Prostate gland (tissue), 2 donors: Measurements from ENCODE around the gene RSKR. TPM values are rescaled to one million over a fixed set of nuclear protein-coding genes. Genes with fewer than 3 reads are reported as not detected.

ENCODE experiments used
- DNase-seq: peaks from one replicate; pipeline ENCODE4 v3.0.0-alpha.2; 2019; ENCODE audit warnings: low spot score
- H3K27ac ChIP-seq, 2 donors: fragments of 200-600 bp; sonication (generic); 2 replicates each; pipeline ENCODE4 v1.5.1; 2017 to 2019
- H3K27me3 ChIP-seq: fragments of 200-600 bp; sonication (generic); replicated peaks from 2 replicates; pipeline ENCODE4 v1.5.1; 2019; ENCODE audit not compliant: insufficient read depth
- H3K36me3 ChIP-seq, 2 donors: fragments of 200-600 bp; sonication (generic); 1 replicate in 1 of 2; 2 replicates in 1 of 2; pipeline versions ENCODE4 v1.5.1 to v1.8.1; 2017 to 2019
- H3K4me1 ChIP-seq: fragments of 200-600 bp; sonication (generic); replicated peaks from 2 replicates; pipeline ENCODE4 v1.5.1; 2019
- H3K4me3 ChIP-seq, 2 donors: fragments of 200-600 bp; sonication (generic); 2 replicates each; pipeline ENCODE4 v1.5.1; 2017 to 2019
- H3K9me3 ChIP-seq: fragments of 200-600 bp; sonication (generic); 2 replicates; pipeline ENCODE4 v1.5.1; 2017
- POLR2A ChIP-seq: fragments of 450-650 bp; IDR thresholded peaks from one replicate; pipeline ENCODE4 v1.6.1; 2016; ENCODE audit warnings: antibody characterized with exemption, mild to moderate bottlenecking
- POLR2AphosphoS5 ChIP-seq: sonication (generic); formaldehyde crosslinking; IDR thresholded peaks from one replicate; pipeline ENCODE4 v1.6.1; 2017; ENCODE audit warnings: antibody characterized with exemption
- WGBS: methylation state at CpG from one replicate; pipeline ENCODE4 v1.1.5; 2018; 5-methylcytosine and 5-hydroxymethylcytosine counted together
- intact Hi-C: fragments of 100-400 bp; cut with DNase I; formaldehyde crosslinking; loops from one replicate; pipeline ENCODE4 v1.14.2; 2022
- total RNA-seq, 2 donors: library from RNA; depleted of rRNA; stranded (reverse); fragments of >200 nt; gene quantifications; one replicate each; pipeline ENCODE4 v1.1.0, GENCODE V29; 2016
- TF ChIP-seq, protein P1 (sequence below), 4 experiments: fragments of 200-600 bp in 2 of 4; fragments of 450-650 bp in 2 of 4; sonication (generic) in 2 of 4; IDR thresholded peaks; 1 replicate in 3 of 4; 2 replicates in 1 of 4; pipeline ENCODE4 v1.5.1; 2016 to 2019; ENCODE audit warnings: antibody characterized with exemption in 4 of 4, mild to moderate bottlenecking in 2 of 4, moderate library complexity in 2 of 4

Gene RSKR
- total RNA-seq, 2 donors from 2014 or later: 5.0 to 32.1 TPM

DNA sequence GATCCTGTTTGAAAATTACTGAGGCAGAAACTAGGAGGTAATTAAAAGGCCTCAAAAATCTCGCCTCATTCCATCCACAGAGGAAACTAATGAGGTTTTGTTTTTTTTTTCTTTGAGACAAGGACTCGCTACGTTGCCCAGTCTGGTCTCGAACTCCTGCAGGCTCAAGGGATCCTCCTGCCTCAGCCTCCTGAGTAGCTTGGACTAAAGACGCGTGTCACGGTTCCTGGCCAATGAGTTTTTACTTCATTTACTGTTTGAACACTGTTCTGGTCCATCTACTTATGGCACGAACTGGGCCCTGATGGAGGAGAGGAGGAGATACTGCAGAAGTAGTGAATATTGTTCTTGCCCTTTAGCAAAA lies 31.6 kb upstream of the RSKR start:
- H3K27me3 ChIP-seq: no peaks in the 10 kb centered on the region
- DNase-seq: no peak
- H3K9me3 ChIP-seq: no peaks in the 10 kb centered on the region
- H3K4me3 ChIP-seq: peak overlapping the region; percentile 91 to 93
- H3K4me1 ChIP-seq: no peaks in the 10 kb centered on the region
- 29% methylated on average over 8 of the region's 8 CpGs for WGBS
- TF ChIP-seq, protein P1, sequence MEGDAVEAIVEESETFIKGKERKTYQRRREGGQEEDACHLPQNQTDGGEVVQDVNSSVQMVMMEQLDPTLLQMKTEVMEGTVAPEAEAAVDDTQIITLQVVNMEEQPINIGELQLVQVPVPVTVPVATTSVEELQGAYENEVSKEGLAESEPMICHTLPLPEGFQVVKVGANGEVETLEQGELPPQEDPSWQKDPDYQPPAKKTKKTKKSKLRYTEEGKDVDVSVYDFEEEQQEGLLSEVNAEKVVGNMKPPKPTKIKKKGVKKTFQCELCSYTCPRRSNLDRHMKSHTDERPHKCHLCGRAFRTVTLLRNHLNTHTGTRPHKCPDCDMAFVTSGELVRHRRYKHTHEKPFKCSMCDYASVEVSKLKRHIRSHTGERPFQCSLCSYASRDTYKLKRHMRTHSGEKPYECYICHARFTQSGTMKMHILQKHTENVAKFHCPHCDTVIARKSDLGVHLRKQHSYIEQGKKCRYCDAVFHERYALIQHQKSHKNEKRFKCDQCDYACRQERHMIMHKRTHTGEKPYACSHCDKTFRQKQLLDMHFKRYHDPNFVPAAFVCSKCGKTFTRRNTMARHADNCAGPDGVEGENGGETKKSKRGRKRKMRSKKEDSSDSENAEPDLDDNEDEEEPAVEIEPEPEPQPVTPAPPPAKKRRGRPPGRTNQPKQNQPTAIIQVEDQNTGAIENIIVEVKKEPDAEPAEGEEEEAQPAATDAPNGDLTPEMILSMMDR (IDR thresholded peaks at IDR 0.05): no peak
- TF ChIP-seq POLR2AphosphoS5: no peak
- TF ChIP-seq POLR2A: no peak
- peak overlapping the region; percentile 89 to 95 for H3K27ac ChIP-seq
- peaks cover 0 to 3% of the 10 kb centered on the region in 2 donors for H3K36me3 ChIP-seq
- intact Hi-C loops: loop anchor here (2.0 kb wide), 1 partner anchor 17 kb away; the partner anchor contains the start of gene SUPT6H

DNA sequence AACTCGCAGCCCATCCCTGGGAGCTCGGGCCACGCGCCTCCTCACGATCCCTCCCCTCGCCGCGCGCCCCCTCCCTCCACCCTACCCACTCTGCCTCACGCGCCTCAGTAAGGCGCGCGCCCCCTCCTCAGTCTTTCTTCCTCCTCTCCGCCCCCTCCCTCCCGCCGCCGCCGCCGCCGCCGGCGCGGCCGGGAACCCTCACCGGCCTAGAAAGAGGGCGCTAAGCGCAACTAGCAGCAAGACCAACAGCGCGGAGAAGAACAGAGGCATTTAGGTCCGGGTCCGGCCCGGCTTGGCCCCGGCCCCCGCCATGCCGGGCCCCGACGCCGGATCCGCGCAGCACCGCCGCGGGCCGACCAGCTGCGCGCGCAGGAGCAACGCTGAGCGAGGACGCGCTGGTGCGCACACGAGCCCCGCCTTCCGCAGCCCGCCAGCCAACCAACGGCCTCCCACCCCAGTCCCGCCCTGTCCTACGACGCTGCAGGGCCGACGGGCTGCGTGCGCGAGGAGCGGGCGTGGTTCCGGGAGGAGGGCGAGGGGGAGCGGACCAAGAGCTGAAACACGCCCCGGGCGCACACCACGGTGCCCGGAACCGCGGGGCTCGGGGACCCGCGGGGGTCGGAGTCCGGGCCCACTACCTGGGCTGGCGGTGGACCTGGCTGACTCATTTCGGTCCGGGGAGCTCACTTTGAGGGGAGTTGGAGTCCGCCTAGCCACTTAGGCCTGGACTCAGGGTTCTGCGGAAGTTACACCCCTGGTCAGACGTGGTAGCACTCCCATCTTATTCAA lies 31.0 kb upstream of the RSKR start, which contains the start of gene BLTP2:
Gene BLTP2, minus strand, starts transcription at position 372 of the 789 bp plus-strand sequence. Its CDS starts 102 bp downstream, at position 270.
- Histone ChIP-seq H3K4me3 (peak within 1 kb of the TSS; percentile 91 to 93), H3K4me1 (no peaks in the 10 kb centered on the region), H3K27me3 (no peaks in the 10 kb centered on the region), H3K27ac (peak within 1 kb of the TSS; percentile 89 to 95), H3K36me3 (peaks cover 0 to 3% of the 10 kb centered on the region in 2 donors), H3K9me3 (no peaks in the 10 kb centered on the region)
- WGBS: under 1% methylated on average over 79 of the region's 89 CpGs
- DNase-seq: peak; percentile 95
- TF ChIP-seq POLR2AphosphoS5 (peak; percentile 94), POLR2A (peak; percentile 95)
- TF ChIP-seq, protein P1 (IDR thresholded peaks at IDR 0.05): peak in 2 of 4 experiments; percentile 10 to 36
- intact Hi-C loops: loop anchor here (2.0 kb wide), 1 partner anchor 18 kb away; the partner anchor contains the start of gene SUPT6H

GRCh38 chr17:28643983-28644786 lies 30.2 kb upstream of the RSKR start:
- H3K4me3 ChIP-seq: peak overlapping the region; percentile 91 to 93
- DNase-seq: peak; percentile 11
- peaks cover 5 to 11% of the 10 kb centered on the region in 2 donors for H3K36me3 ChIP-seq
- H3K4me1 ChIP-seq: no peaks in the 10 kb centered on the region
- intact Hi-C loops: loop anchor here (2.0 kb wide), 1 partner anchor 19 kb away; the partner anchor contains the start of gene SUPT6H
- H3K9me3 ChIP-seq: no peaks in the 10 kb centered on the region
- TF ChIP-seq, protein P1 (IDR thresholded peaks at IDR 0.05): peak in 3 of 4 experiments; percentile 29 to 63 (median 45)
- TF ChIP-seq POLR2AphosphoS5 (peak; percentile 14), POLR2A (no peak)
- WGBS: under 1% methylated on average over 18 of the region's 18 CpGs
- no peaks in the 10 kb centered on the region for H3K27me3 ChIP-seq
- peak overlapping the region; percentile 89 to 95 for H3K27ac ChIP-seq

GRCh38 chr17:28641579-28641978 lies 27.6 kb upstream of the RSKR start:
- intact Hi-C loops: no loop called here
- H3K9me3 ChIP-seq: no peaks in the 10 kb centered on the region
- TF ChIP-seq, protein P1 (IDR thresholded peaks at IDR 0.05): no peak
- TF ChIP-seq POLR2AphosphoS5 (no peak), POLR2A (no peak)
- no peak overlapping the region for H3K27ac ChIP-seq
- DNase-seq: no peak
- peaks cover 10 to 16% of the 10 kb centered on the region in 2 donors for H3K36me3 ChIP-seq
- 95% methylated on average over 2 of the region's 2 CpGs for WGBS
- no peaks in the 10 kb centered on the region for H3K4me1 ChIP-seq
- H3K27me3 ChIP-seq: no peaks in the 10 kb centered on the region
- H3K4me3 ChIP-seq: no peak overlapping the region
